Stomach smooth muscle (tissue), 2 donors: ENCODE results near the gene SNTG2.

Source experiments
- H3K27ac ChIP-seq: one replicate; pipeline ENCODE4 v1.7.0; 2013; ENCODE audit warnings: mild to moderate bottlenecking, low read length, inconsistent platforms
- H3K27me3 ChIP-seq, 2 donors: one replicate each; pipeline ENCODE4 v1.7.0; 2013; ENCODE audit warnings: low read length in 2 of 2; ENCODE audit not compliant: insufficient read depth in 2 of 2, control insufficient read depth in 1 of 2
- H3K36me3 ChIP-seq, 2 donors: one replicate each; pipeline ENCODE4 v1.7.0; 2013; ENCODE audit warnings: low read length in 2 of 2; ENCODE audit not compliant: control insufficient read depth in 2 of 2, insufficient read depth in 2 of 2
- H3K4me1 ChIP-seq: one replicate; pipeline ENCODE4 v1.7.0; 2013; ENCODE audit warnings: low read length; ENCODE audit not compliant: control insufficient read depth, insufficient read depth
- H3K4me3 ChIP-seq, 2 donors: one replicate each; pipeline ENCODE4 v1.7.0; 2013; ENCODE audit warnings: low read length in 2 of 2
- H3K9ac ChIP-seq, 2 donors: one replicate each; pipeline ENCODE4 v1.7.0; 2013; ENCODE audit warnings: low read length in 2 of 2, mild to moderate bottlenecking in 1 of 2
- H3K9me3 ChIP-seq, 2 donors: one replicate each; pipeline ENCODE4 v1.7.0; 2013; ENCODE audit warnings: low read length in 2 of 2; ENCODE audit not compliant: control insufficient read depth in 2 of 2
- donor health status: healthy.
- donor health status: Pancreatic carcinoma.

Gene SNTG2

DNA sequence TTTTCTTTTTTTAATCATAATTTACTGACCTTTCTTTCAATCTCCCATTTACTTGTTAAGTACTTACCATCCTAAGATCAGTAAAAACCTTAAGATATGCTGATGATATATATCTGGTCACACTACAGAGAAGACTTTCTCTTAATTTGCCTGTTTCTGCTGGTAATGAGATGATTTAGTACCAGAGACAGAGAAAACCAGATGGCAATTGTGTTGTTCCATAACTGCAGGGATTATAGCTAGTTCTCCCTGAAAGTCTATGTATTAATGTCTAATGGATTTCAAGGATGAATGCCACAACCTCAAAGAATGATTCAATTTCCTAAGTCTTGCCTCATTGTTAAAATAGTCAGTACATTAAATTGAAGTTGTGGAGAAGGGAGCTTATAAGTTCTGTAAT, 40.3 kb downstream of the SNTG2 start:
- no peaks in the 10 kb centered on the region for H3K4me1 ChIP-seq
- H3K4me3 ChIP-seq = no peak overlapping the region
- H3K27me3 ChIP-seq = no peaks in the 10 kb centered on the region
- H3K36me3 ChIP-seq = no peaks in the 10 kb centered on the region
- peaks cover 0 to 3% of the 10 kb centered on the region in 2 donors for H3K9me3 ChIP-seq
- no peak overlapping the region for H3K27ac ChIP-seq
- H3K9ac ChIP-seq = no peak overlapping the region

DNA sequence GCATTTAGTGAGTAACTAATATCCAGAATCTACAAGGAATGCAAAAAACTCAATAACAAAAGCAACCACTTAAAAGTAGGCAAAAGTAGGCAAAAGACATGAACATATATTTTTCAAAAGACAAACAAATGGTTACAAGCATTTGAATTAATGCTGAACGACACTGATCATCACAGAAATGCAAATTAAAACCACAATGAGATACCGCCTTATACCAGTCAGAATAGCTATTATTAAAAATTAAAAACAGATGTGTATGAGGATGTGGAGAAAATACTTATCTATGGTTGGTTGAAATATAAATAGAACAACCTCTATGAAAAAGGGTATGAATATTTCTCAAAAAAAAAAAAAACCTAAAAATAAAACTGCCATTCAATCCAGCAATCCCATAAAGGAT, 51.7 kb downstream of the SNTG2 start:
- H3K4me3 ChIP-seq = no peak overlapping the region
- H3K9ac ChIP-seq = no peak overlapping the region
- H3K27ac ChIP-seq = no peak overlapping the region
- no peaks in the 10 kb centered on the region for H3K36me3 ChIP-seq
- H3K4me1 ChIP-seq = no peaks in the 10 kb centered on the region
- no peaks in the 10 kb centered on the region for H3K27me3 ChIP-seq
- peaks cover 6 to 9% of the 10 kb centered on the region in 2 donors for H3K9me3 ChIP-seq

DNA sequence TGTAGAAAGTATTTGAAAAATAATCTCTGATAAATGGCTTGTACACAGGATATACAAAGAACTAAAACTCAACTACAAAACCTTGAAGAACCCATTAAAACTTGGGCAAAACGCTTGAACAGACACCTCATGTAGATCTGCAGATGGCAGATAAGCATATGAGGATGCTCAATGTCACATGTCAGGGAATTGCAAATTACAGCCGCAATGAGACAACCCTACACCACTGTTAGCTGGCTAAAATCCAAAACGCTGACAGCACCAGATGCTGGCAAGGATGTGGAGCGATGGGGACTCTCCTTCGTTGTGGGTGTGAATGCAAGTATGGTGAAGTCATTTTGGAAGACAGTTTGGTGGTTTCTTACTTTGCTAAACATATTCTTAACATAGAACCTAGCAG, 53.7 kb downstream of the SNTG2 start:
- Histone ChIP-seq H3K27ac (no peak overlapping the region), H3K9ac (no peak overlapping the region), H3K9me3 (peaks cover 0 to 3% of the 10 kb centered on the region in 2 donors), H3K36me3 (no peaks in the 10 kb centered on the region), H3K27me3 (no peaks in the 10 kb centered on the region), H3K4me3 (no peak overlapping the region), H3K4me1 (no peaks in the 10 kb centered on the region)

DNA sequence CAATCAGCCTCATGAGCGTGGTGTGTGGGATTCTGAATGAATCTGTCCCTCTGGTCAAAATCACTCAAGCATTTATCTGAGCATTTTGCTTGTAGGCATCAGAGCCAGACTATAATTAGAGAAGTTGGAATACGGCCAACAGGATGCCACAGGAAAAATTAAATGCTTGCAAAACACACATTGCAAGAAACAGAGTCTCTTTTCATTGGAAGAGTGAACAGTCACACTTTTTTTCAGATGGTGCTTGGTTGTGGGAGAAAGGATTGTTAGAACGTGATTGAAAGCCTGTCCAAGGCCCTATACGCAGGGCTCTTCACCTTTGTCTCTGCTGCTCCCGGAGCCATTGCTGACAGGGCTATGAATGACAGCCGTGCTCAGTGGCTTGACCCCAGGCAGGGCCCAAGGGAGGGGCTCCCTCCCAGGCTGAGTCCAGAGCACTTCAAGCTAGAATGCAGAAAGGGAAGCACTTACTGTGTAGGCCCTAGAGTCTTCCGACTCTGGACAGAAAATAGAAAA, 59.8 kb downstream of the SNTG2 start:
- no peak overlapping the region for H3K9ac ChIP-seq
- no peaks in the 10 kb centered on the region for H3K36me3 ChIP-seq
- no peak overlapping the region for H3K4me3 ChIP-seq
- no peak overlapping the region for H3K27ac ChIP-seq
- H3K9me3 ChIP-seq = no peaks in the 10 kb centered on the region
- H3K27me3 ChIP-seq = peaks cover 0 to 6% of the 10 kb centered on the region in 2 donors
- no peaks in the 10 kb centered on the region for H3K4me1 ChIP-seq

DNA sequence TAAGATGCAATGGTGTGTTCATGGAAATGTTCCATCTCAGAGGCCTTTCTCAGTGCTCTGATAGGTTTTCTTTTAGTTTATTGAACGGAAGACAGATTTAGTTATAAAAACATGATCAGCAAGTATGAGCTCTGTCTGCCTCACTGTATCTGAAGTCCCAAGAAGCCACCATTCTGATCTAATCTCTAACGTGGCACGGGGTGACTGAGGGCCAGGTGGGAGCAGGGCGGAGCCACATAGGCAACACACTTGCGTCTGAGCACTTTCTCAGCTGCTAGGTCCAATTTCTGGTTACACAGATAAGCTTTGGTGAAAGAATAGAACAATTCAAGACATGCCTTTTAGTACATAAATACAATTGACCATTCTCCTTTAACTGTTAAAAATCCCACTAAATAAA, 60.4 kb downstream of the SNTG2 start:
- no peaks in the 10 kb centered on the region for H3K4me1 ChIP-seq
- no peaks in the 10 kb centered on the region for H3K36me3 ChIP-seq
- H3K9ac ChIP-seq = no peak overlapping the region
- no peak overlapping the region for H3K27ac ChIP-seq
- H3K9me3 ChIP-seq = no peaks in the 10 kb centered on the region
- H3K27me3 ChIP-seq = peaks cover 0 to 6% of the 10 kb centered on the region in 2 donors
- H3K4me3 ChIP-seq = no peak overlapping the region

DNA sequence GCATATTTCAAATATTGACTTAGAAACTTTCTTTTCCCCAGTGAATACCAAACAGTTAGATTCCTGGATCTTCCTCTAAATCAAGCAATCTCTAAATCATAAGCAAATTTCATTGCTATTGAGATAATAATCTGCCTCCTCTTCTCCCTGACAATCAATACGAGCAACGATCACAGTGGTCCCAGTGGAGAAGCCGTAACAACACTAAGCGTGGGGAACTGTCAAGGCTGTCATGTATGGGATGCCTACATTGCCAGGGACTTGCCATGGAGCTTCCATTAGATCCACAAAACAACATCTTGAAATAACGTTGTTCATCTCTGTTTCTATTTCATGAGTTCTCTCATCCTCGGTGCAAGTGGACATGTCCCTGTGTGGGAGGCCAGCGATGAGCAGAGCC, 61.3 kb downstream of the SNTG2 start:
- no peak overlapping the region for H3K9ac ChIP-seq
- H3K4me3 ChIP-seq = no peak overlapping the region
- H3K36me3 ChIP-seq = no peaks in the 10 kb centered on the region

DNA sequence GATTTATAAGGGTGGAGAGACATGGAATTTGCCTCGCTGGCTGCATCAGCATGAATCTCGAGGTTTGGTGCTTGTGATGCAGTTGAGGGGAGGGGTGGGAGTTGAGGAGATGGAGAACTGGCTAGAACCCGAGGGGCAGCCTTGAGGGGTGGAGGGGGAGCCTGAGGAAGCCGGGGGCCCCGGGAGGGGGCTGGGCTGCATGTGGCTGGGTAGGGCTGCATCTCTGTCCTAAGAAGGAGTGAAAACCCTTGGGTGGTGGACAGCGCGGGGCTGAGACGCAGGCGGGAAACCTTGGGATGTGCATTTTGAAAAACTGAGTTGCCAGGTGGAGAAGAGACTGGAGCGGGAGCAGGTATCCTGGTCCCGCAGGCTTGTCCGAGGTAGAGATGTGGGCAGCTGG, 64.2 kb downstream of the SNTG2 start:
- peaks cover 0 to 6% of the 10 kb centered on the region in 2 donors for H3K27me3 ChIP-seq
- H3K9ac ChIP-seq = no peak overlapping the region
- H3K9me3 ChIP-seq = no peaks in the 10 kb centered on the region
- H3K27ac ChIP-seq = no peak overlapping the region
- H3K4me3 ChIP-seq = no peak overlapping the region
- no peaks in the 10 kb centered on the region for H3K36me3 ChIP-seq
- H3K4me1 ChIP-seq = no peaks in the 10 kb centered on the region

More for the DNA sequence above, 61.3 kb downstream of the SNTG2 start:
- no peak overlapping the region for H3K27ac ChIP-seq
- H3K9me3 ChIP-seq = no peaks in the 10 kb centered on the region
- no peaks in the 10 kb centered on the region for H3K4me1 ChIP-seq
- peaks cover 0 to 6% of the 10 kb centered on the region in 2 donors for H3K27me3 ChIP-seq

DNA sequence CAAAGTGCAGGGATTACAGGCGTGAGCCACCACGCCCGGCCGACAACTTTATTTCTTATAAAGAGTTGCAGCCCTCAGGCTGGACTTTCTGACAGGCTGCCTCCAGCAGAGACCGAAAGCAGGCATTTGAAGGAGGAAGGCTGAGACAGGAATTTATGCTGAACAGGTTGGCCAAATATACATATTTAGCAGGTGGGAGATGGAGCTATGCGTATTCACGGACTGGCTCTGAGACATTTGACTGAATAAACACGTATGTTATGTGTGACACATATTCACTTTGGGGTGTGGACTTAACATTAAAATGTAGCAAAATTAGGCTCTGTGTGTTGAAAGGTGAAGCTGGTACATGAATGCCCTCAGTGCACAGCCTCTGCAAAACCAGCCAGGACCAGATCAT, 65.9 kb downstream of the SNTG2 start:
- Histone ChIP-seq H3K4me3 (no peak overlapping the region), H3K36me3 (no peaks in the 10 kb centered on the region), H3K4me1 (no peaks in the 10 kb centered on the region)

DNA sequence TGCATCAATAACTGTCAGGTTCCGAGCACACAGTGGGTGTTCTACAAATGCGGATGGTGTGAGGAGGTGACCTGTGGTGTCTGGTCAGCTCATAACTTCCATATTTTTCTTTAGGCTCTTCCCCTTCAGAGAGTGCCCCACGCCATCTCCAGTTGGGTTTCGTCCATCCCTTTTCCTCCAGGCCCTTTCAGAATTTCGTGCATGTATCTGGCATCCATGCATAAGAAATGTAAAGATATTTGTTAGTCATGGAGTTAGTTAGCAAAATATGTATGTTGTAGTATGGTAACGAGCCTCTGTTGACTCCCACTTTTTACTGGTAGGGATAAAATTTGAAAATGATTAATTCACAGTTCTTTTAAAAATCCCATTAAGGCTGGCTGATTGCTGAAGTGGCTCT, 67.2 kb downstream of the SNTG2 start:
- Histone ChIP-seq H3K4me3 (no peak overlapping the region), H3K36me3 (no peaks in the 10 kb centered on the region), H3K4me1 (no peaks in the 10 kb centered on the region), H3K27me3 (no peaks in the 10 kb centered on the region), H3K27ac (no peak overlapping the region), H3K9ac (no peak overlapping the region), H3K9me3 (no peaks in the 10 kb centered on the region)

More for the DNA sequence above, 65.9 kb downstream of the SNTG2 start:
- H3K27me3 ChIP-seq = peaks cover 0 to 3% of the 10 kb centered on the region in 2 donors
- H3K27ac ChIP-seq = no peak overlapping the region
- H3K9ac ChIP-seq = no peak overlapping the region
- H3K9me3 ChIP-seq = no peaks in the 10 kb centered on the region

DNA sequence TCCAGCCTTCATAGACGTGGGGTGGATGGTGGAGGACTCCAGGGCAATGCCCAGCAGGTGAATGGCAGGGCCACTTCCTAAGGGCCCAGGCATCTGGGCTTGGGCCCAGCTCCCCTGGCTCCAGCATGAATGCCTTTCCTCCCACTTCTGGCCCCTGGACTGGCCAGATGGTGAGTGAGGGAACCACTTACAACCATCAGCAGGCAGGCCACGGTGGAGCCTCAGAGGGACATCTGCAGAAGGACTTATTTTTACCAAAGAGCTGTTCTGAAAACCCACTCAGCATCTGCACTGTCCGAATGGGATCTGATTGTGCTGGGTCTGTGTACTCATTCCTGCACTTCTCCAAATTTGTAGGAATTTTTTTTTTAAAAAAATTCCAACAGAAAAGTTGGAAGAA, 69.6 kb downstream of the SNTG2 start:
- Histone ChIP-seq H3K36me3 (no peaks in the 10 kb centered on the region), H3K27ac (no peak overlapping the region), H3K9ac (no peak overlapping the region), H3K4me1 (no peaks in the 10 kb centered on the region), H3K27me3 (no peaks in the 10 kb centered on the region), H3K4me3 (no peak overlapping the region), H3K9me3 (no peaks in the 10 kb centered on the region)

DNA sequence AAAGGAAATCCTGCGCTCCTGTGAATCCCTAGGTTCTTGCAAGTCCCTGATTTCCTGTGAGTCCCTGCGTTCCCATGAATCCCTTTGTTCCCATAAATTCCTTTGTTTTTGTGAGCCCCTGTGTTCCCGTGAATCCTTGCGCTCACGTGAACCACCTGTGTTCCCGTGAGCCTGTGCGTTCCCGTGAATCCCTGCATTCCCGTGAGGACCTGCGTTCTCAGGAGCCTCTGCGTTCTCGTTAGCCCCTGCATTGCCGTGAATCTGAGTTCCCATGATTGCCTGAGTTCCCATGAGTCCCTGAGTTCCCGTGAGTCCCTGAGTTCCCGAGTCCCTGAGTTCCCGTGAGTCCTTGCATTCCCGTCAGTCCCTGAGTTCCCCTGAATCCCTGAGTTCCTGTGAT, 71.5 kb downstream of the SNTG2 start:
- no peaks in the 10 kb centered on the region for H3K36me3 ChIP-seq
- no peak overlapping the region for H3K4me3 ChIP-seq
- no peaks in the 10 kb centered on the region for H3K4me1 ChIP-seq
- no peaks in the 10 kb centered on the region for H3K27me3 ChIP-seq
- H3K9me3 ChIP-seq = no peaks in the 10 kb centered on the region
- no peak overlapping the region for H3K9ac ChIP-seq
- H3K27ac ChIP-seq = no peak overlapping the region
